OCI-LY1 (cell line): ENCODE measurements around the gene ADGRB2.

ENCODE experiments used
- H2AFZ ChIP-seq: fragments of 200-600 bp; sonication (generic), shearing (Covaris generic); 2 replicates; pipeline ENCODE4 v1.6.0; 2014; ENCODE audit warnings: antibody characterized with exemption, mild to moderate bottlenecking, low read length
- H3F3A ChIP-seq: fragments of 200-600 bp; sonication (generic), shearing (Covaris generic); 2 replicates; pipeline ENCODE4 v1.6.0; 2014; ENCODE audit warnings: mild to moderate bottlenecking, antibody characterized with exemption, low read length, moderate library complexity; ENCODE audit not compliant: insufficient read depth
- H3K27ac ChIP-seq: fragments of 200-600 bp; sonication (generic); 2 replicates; pipeline ENCODE4 v1.5.1; 2014; ENCODE audit warnings: low read length, mixed run types, mild to moderate bottlenecking, low read depth; ENCODE audit not compliant: poor library complexity, severe bottlenecking
- H3K27me3 ChIP-seq: fragments of 200-600 bp; sonication (generic); 2 replicates; pipeline ENCODE4 v1.6.0; 2014; ENCODE audit warnings: antibody characterized with exemption, mild to moderate bottlenecking, low read length, moderate library complexity; ENCODE audit not compliant: insufficient read depth
- H3K36me3 ChIP-seq: fragments of 200-600 bp; sonication (generic); 2 replicates; pipeline ENCODE4 v1.6.1; 2014; ENCODE audit warnings: mild to moderate bottlenecking, antibody characterized with exemption, low read length, moderate library complexity, mixed read lengths; ENCODE audit not compliant: insufficient read depth
- H3K4me1 ChIP-seq: fragments of 200-600 bp; sonication (generic); 2 replicates; pipeline ENCODE4 v1.5.1; 2014; ENCODE audit warnings: mild to moderate bottlenecking, low read length, moderate library complexity; ENCODE audit not compliant: insufficient read depth, severe bottlenecking
- H3K4me2 ChIP-seq: fragments of 200-600 bp; sonication (generic), shearing (Covaris generic); 2 replicates; pipeline ENCODE4 v1.6.1; 2014; ENCODE audit warnings: low read length
- H3K4me3 ChIP-seq: fragments of 200-600 bp; sonication (generic); 2 replicates; pipeline ENCODE4 v1.5.1; 2014; ENCODE audit warnings: low read length, low read depth, mild to moderate bottlenecking, mixed read lengths; ENCODE audit not compliant: poor library complexity, severe bottlenecking
- H3K79me2 ChIP-seq: fragments of 200-600 bp; shearing (Covaris generic); 2 replicates; pipeline ENCODE4 v1.6.1; 2016; ENCODE audit warnings: mixed run types, low read length, mixed read lengths; ENCODE audit not compliant: insufficient read depth
- H3K9ac ChIP-seq: fragments of 200-600 bp; sonication (generic), shearing (Covaris generic); 2 replicates; pipeline ENCODE4 v1.6.1; 2014; ENCODE audit warnings: mild to moderate bottlenecking, low read length, mixed read lengths
- H3K9me2 ChIP-seq: fragments of 200-600 bp; sonication (generic), shearing (Covaris generic); 2 replicates; pipeline ENCODE4 v1.6.1; 2014; ENCODE audit warnings: low read depth, mild to moderate bottlenecking, low read length, mixed read lengths
- H3K9me3 ChIP-seq: fragments of 200-600 bp; shearing (Covaris generic); 2 replicates; pipeline ENCODE4 v1.6.1; 2014; ENCODE audit warnings: low read length, mixed read lengths
- H4K20me1 ChIP-seq: fragments of 200-600 bp; sonication (generic), shearing (Covaris generic); 2 replicates; pipeline ENCODE4 v1.6.0; 2016; ENCODE audit warnings: mild to moderate bottlenecking, low read length; ENCODE audit not compliant: insufficient read depth
- EZH2 ChIP-seq: fragments of 200-600 bp; sonication (generic), shearing (Covaris generic); IDR thresholded peaks from 2 replicates; pipeline ENCODE4 v1.8.0; 2017; ENCODE audit warnings: borderline replicate concordance, mixed run types, mild to moderate bottlenecking, antibody characterized with exemption, low read length, moderate library complexity, mixed read lengths
- TF ChIP-seq, protein P1 (sequence below): fragments of 200-600 bp; sonication (generic), shearing (Covaris generic); IDR thresholded peaks from 2 replicates; pipeline ENCODE4 v1.5.1; 2017; ENCODE audit warnings: mild to moderate bottlenecking, antibody characterized with exemption, low read length, moderate library complexity, mixed read lengths

The ADGRB2 gene

GRCh38 chr1:31793586-31794285, 29.6 kb upstream of the ADGRB2 start:
- H3K4me2 ChIP-seq: no peak overlapping the region
- no peaks in the 10 kb centered on the region for H3K9me3 ChIP-seq
- H4K20me1 ChIP-seq: no peaks in the 10 kb centered on the region
- H3K4me1 ChIP-seq: no peaks in the 10 kb centered on the region
- no peaks in the 10 kb centered on the region for H3K9me2 ChIP-seq
- no peaks in the 10 kb centered on the region for H3K36me3 ChIP-seq
- no peak overlapping the region for H2AFZ ChIP-seq
- TF ChIP-seq, protein P1, sequence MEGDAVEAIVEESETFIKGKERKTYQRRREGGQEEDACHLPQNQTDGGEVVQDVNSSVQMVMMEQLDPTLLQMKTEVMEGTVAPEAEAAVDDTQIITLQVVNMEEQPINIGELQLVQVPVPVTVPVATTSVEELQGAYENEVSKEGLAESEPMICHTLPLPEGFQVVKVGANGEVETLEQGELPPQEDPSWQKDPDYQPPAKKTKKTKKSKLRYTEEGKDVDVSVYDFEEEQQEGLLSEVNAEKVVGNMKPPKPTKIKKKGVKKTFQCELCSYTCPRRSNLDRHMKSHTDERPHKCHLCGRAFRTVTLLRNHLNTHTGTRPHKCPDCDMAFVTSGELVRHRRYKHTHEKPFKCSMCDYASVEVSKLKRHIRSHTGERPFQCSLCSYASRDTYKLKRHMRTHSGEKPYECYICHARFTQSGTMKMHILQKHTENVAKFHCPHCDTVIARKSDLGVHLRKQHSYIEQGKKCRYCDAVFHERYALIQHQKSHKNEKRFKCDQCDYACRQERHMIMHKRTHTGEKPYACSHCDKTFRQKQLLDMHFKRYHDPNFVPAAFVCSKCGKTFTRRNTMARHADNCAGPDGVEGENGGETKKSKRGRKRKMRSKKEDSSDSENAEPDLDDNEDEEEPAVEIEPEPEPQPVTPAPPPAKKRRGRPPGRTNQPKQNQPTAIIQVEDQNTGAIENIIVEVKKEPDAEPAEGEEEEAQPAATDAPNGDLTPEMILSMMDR: no peak
- TF ChIP-seq EZH2: no peak
- H3K27ac ChIP-seq: no peak overlapping the region
- H3K4me3 ChIP-seq: no peak overlapping the region
- H3K27me3 ChIP-seq: 0 out of 2 replicates have a peak, but pooled peaks cover 10% of the 10 kb centered on the region
- no peaks in the 10 kb centered on the region for H3K79me2 ChIP-seq
- H3F3A ChIP-seq: no peaks in the 10 kb centered on the region
- H3K9ac ChIP-seq: no peak overlapping the region

DNA sequence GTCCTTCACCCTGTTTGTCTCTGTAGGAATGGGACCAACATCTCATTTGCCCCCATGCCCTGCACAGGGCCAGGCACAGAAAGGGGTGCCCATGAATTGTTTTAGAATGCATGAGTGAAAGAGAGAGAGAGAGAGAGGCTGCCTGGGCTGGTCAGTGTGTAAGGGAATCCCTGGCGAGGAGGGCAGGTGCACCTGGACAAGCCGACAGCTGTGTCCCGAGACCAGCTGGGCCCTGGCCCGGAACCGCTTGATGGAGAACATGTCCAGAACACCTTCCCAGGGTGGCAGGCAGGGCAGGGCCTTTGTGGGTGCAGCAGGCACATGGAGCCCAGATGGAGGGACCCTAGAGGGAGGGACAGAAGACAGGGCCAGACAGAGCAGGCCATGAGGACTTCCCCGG, 28.9 kb upstream of the ADGRB2 start:
- no peaks in the 10 kb centered on the region for H3K9me3 ChIP-seq
- no peaks in the 10 kb centered on the region for H3K36me3 ChIP-seq
- H3K79me2 ChIP-seq: no peaks in the 10 kb centered on the region
- H3K4me2 ChIP-seq: no peak overlapping the region
- H2AFZ ChIP-seq: no peak overlapping the region
- peaks cover 3% of the 10 kb centered on the region for H3K4me1 ChIP-seq
- no peak overlapping the region for H3K4me3 ChIP-seq
- H3K9ac ChIP-seq: no peak overlapping the region
- H3K27me3 ChIP-seq: 0 out of 2 replicates have a peak, but pooled peaks cover 9% of the 10 kb centered on the region
- H4K20me1 ChIP-seq: no peaks in the 10 kb centered on the region
- H3F3A ChIP-seq: no peaks in the 10 kb centered on the region
- TF ChIP-seq, protein P1: no peak
- TF ChIP-seq EZH2: no peak
- no peak overlapping the region for H3K27ac ChIP-seq
- H3K9me2 ChIP-seq: no peaks in the 10 kb centered on the region

- no peaks in the 10 kb centered on the region for H4K20me1 ChIP-seq
Observed at GRCh38 chr1:31792541-31792940, 28.4 kb upstream of the ADGRB2 start.

More at GRCh38 chr1:31792541-31792940, 28.4 kb upstream of the ADGRB2 start:
- 0 out of 2 replicates have a peak, but pooled peaks cover 4% of the 10 kb centered on the region for H3K27me3 ChIP-seq
- no peak overlapping the region for H2AFZ ChIP-seq
- H3K4me1 ChIP-seq: peaks cover 8% of the 10 kb centered on the region
- no peaks in the 10 kb centered on the region for H3K9me3 ChIP-seq
- no peaks in the 10 kb centered on the region for H3K9me2 ChIP-seq
- no peaks in the 10 kb centered on the region for H3K79me2 ChIP-seq
- H3F3A ChIP-seq: 0 out of 2 replicates have a peak, but pooled peaks cover 2% of the 10 kb centered on the region
- H3K36me3 ChIP-seq: no peaks in the 10 kb centered on the region
- no peak overlapping the region for H3K4me2 ChIP-seq
- no peak overlapping the region for H3K4me3 ChIP-seq
- TF ChIP-seq, protein P1: no peak
- TF ChIP-seq EZH2: no peak
- no peak overlapping the region for H3K9ac ChIP-seq
- no peak overlapping the region for H3K27ac ChIP-seq
